Measurements from ENCODE around the gene FAM25A.
"Not testable (repeated sequence)": the region's sequence is repeated elsewhere in the genome, so short reads cannot be mapped to it uniquely, and the experiment has no call there.

The FAM25A gene

DNA sequence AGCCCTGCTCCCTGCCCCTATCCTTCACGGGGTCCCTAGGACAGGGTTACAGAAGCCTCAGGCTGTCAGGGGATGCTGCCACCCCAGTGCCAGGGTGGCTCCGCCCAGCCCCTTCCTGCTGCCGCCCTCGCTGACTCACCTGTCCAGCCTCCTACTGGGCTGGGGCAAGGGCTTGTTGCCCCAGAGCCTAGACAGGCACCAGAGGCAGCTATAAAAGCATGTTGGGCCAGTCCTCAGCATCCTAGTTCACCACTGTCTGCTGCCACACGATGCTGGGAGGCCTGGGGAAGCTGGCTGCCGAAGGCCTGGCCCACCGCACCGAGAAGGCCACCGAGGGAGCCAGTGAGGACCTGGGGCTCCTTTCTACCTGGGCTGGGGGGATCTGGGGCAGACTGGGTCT, at the start of gene FAM25A:
Gene FAM25A (plus strand): TSS at position 239 of the 400 bp plus-strand sequence. CDS start 31 bp downstream, at position 270.
- DNase-seq (ENCODE audit: low read depth, low spot score): not testable (repeated sequence)

GRCh38 chr10:86970982-86971231, 49.2 kb upstream of the FAM25A start:
- no peak for DNase-seq (ENCODE audit: low read depth, low spot score)

DNA sequence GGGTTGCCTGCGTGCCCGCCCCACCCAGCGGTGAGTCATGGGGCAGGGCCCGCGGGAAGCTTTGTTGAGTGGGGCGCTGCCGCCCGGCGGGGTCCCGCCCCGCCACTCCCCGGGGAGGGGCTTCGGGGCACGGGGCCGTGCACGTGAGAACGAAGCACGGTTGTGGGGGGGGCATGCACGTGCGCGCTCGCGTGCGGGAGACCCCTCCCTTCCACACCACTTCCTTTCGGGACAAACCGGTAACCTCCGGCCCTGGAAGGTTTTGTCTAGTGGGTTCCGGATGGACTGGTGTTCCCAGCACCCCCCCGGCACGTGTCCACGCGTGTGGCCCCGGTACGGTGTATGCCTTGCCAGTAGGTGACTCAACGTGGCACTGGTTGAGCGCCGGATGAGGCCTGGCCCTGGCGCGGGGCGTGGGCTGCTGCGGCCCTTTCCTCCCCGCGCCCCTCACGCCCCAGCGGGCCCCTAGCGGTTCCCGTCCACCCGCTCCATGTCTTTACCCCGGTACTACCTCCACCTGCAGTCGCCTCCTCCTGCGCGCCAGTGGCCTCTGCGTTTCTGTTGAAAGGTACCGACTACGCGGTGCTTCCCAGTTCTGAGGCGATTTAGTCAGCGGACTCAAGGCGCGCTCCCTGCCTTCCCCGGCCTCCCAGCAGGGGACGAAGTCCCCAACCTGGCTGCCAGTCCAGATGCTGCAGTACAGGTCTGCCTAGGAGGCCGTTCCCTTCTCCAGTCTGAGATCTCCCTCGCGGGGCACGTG, 48.7 kb upstream of the FAM25A start:
- no peak for DNase-seq (ENCODE audit: low read depth, low spot score)

DNA sequence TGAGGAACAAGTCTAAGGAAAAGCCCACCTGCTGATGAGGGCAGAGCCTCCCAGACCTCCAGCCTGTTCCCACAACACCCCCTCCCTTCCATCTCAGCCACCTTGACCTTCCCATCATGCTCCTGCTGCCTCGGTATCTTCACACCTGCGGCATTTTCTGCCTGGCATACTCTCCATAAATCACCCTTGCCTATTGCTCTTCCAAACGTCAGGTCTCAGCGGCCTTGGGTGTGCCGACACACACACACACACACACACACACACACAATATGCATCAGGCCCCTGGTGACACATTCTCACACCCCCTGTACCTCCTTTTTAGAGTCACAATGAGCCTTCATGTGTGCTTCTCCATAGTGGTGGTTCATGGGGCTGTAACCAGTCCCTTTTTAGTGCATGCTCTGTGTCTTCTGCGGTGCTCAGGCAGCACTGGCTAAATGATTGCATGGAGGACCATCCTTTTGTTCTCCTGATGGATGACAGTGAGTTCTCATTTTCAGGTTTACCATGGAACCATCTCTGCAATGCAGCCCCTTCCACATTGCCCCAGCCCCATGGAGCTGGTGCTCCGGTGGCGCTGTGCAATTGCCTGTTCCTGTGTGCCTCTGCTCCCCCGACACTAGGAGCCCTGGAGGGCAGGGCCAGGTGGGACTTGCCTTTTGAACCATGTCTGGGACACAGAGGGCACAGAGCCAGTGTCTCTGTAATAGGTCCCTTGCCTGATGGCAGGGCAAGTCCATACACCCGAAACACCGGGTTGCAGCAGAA, 47.3 kb upstream of the FAM25A start:
- DNase-seq (ENCODE audit: low read depth, low spot score): no peak

DNA sequence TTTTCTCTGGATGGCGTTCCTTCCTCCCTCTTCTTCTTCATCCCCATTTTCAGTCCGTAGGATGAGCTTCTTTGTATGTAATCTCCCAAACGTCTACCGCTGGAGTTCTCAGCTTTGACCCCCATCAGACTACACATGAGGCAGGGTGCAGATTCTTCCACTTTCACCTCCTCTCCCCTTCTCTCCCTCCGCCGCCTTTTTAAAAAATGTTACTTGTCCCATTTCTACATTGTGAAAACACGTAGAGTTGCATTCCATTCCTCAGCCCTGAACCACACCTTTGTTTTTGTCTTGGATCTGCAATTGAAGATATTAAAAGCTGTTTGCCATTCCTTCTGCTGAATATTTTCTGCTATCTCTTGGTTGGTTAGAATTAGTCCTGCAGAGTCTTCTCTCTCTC, 45.6 kb upstream of the FAM25A start:
- DNase-seq (ENCODE audit: low read depth, low spot score): no peak

DNA sequence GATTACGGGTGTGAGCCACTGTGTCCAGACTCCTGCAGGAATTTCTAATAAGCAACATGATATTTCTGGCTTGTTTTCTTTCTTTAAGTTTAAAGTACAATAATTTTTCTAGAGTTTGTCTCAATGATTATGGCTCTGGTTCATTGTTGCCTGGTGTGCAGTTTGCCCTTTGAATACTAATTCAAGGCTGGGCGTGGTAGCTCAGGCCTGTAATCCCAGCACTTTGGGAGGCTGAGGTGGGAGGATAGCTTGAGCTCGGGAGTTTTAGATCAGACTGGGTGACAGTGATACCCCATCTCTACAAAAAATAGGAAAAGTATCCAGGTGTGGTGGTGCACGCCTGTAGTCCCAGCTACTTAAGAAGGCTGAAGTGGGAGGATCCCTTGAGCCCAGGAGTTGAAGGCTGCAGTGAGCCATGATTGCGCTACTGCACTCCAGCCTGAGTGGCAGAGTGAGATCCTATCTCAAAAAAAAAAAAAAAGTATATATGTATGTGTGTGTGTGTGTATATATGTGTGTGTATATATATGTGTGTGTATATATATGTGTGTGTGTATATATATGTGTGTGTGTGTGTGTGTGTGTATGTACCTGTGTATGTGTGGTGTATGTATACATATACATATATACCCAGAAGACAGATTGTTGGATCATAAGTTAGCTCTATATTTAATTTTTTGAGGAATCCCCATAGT, 43.6 kb upstream of the FAM25A start:
- no peak for DNase-seq (ENCODE audit: low read depth, low spot score)

GRCh38 chr10:86978457-86978856, 41.6 kb upstream of the FAM25A start:
- DNase-seq (ENCODE audit: low read depth, low spot score): not testable (repeated sequence)

DNA sequence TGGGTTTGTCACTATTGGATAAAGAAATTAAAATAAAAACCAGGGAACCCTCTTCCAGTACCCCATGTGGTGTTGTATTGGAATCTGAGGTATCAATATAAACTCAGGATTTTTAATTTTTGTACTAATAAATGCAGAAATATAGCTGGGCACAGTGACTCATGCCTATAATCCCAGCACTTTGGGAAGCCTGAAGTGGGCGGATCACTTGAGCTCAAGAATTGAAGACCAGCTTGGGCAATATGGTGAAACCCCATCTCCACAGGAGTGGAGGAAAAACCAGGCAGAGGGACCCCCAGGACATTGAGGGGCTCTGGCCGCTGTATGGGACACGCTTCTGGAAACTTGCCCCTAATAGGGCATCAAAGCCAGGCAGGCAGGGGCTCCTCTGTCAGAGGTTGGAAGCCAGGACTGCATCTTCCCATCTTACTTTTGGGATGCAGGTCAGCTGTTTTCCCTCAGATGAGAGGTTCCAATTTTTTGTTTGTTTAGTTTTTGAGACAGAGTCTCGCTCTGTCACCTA, 40.7 kb upstream of the FAM25A start:
- DNase-seq (ENCODE audit: low read depth, low spot score): no peak

GRCh38 chr10:86979977-86980448, 40.1 kb upstream of the FAM25A start:
- no peak for DNase-seq (ENCODE audit: low read depth, low spot score)

DNA sequence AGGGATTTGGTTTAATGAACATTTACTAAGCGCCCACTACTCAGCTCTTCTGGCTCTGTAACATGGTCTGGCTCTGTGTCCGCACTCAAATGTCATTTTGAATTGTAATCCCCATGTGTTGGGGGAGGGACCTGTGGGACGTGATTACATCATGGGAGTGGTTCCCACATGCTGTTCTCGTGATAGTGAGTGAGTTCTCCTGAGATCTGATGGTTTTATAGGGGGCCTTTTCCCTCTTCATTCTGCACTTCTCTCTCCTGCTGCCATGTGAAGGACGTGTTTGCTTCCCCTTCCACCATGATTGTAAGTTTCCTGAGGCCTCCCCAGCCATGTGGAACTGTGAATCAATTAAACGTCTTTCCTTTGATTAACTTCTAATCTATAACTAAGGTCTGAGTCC, 39.1 kb upstream of the FAM25A start:
- not testable (repeated sequence) for DNase-seq (ENCODE audit: low read depth, low spot score)

GRCh38 chr10:86981716-86982115, 38.4 kb upstream of the FAM25A start:
- no peak for DNase-seq (ENCODE audit: low read depth, low spot score)

GRCh38 chr10:86984498-86984897, 35.6 kb upstream of the FAM25A start:
- not testable (repeated sequence) for DNase-seq (ENCODE audit: low read depth, low spot score)

- DNase-seq (ENCODE audit: low read depth, low spot score): no peak
Measured at GRCh38 chr10:86988520-86988919, 31.6 kb upstream of the FAM25A start.

DNA sequence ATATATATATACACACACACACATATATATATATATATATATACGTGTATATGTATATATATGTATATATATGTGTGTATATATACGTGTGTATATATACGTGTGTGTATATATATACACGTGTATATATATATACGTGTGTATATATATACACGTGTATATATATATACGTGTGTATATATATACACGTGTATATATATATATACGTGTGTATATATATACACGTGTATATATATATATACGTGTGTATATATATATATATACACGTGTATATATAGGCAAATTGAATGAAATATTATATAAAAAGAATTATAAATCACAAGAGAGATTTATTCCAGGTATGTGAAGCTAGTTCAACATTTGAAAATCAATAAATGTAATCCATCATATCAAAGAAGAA, 28.7 kb upstream of the FAM25A start:
- DNase-seq (ENCODE audit: low read depth, low spot score): not testable (repeated sequence)

DNA sequence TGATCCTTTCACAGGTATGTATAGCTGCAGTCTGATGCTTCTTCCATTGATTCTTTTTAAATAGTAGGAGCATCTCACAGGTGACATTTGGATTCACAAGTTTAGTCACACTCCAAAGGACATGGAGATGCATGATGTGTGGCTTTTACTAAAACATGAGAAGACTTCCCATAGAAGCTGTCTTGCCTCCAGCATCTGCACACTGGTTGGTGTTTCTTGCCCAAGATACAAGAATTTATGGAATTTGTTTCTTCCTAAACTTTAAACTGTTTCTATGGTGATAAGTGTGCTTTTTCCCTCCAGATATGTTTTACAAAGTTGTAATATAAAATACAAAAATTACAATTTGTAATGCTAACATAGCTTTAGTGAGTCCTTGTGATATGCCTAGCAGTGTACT, 27.6 kb upstream of the FAM25A start:
- no peak for DNase-seq (ENCODE audit: low read depth, low spot score)

- no peak for DNase-seq (ENCODE audit: low read depth, low spot score)
Measured at GRCh38 chr10:86992929-86993328, 27.2 kb upstream of the FAM25A start.

DNA sequence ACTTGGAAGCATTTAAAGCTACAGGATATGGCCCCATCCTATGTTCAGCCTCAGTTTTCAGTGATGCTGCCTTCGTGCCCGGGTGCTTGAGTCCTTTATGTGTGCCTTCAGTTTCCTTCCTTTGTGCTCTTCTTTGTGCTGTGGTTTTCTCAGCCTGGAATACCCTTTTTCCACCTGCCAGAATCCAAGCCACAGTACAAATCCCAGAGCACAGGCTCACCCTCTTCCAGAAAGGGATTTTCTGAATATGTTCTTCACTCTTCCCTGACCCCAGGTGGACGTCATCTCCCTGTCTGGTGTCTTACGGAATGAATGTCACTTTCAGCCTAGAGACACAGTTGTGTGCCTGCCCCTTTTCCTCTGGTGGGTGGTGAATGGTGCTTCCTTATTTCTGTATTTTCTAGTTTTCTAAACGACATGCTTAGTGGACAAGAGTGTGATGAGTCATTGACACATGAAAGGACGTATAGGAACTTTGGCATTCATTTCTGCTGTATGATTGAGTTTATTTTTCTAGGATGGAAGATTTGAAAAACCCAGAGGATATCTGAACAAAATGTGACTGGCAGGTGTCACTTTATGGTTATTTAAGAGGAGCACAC, 20.2 kb upstream of the FAM25A start:
- DNase-seq (ENCODE audit: low read depth, low spot score): not testable (repeated sequence)

GRCh38 chr10:87000491-87000890, 19.6 kb upstream of the FAM25A start:
- DNase-seq (ENCODE audit: low read depth, low spot score): no peak

GRCh38 chr10:87007124-87007523, 13.0 kb upstream of the FAM25A start:
- not testable (repeated sequence) for DNase-seq (ENCODE audit: low read depth, low spot score)

GRCh38 chr10:87007674-87008073, 12.4 kb upstream of the FAM25A start:
- DNase-seq (ENCODE audit: low read depth, low spot score): not testable (repeated sequence)

DNA sequence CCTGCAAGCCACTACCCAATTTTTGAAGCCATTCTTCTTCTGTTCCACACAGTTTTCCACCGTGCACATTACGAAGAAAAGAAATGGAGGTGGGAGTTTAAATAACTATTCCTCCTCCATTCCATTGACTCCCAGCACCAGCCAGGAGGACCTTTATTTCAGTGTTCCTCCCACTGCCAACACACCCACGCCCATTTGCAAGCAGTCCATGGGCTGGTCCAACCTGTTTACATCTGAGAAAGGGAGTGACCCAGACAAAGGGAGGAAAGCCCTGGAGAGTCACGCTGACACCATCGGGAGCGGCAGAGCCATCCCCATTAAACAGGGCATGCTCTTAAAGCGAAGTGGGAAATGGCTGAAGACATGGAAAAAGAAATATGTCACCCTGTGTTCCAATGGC, 11.8 kb upstream of the FAM25A start:
- DNase-seq (ENCODE audit: low read depth, low spot score): not testable (repeated sequence)
